ENCODE results near the gene GPHN. TPM values are rescaled to one million over a fixed set of nuclear protein-coding genes. Genes with fewer than 3 reads are reported as not detected.

GPHN gene
- total and polyA plus RNA-seq, 10 of the 15 experiments (the other 5 are each of a cell fraction or from before 2014, with no cell fraction given), result 22.3 to 48.8 (median 33.1) TPM

- DNase-seq (ENCODE audit: low read depth, low spot score) (peak; percentile 41), ATAC-seq (peak; percentile 82), FAIRE-seq (peak; percentile 13)
- ChIA-PET RAD21 (ENCODE audit: unreplicated experiment) (interaction anchor here (1.3 to 1.6 kb wide), 2 partner anchors 102 to 128 kb away, joined by 4 to 11 read pairs; no protein-coding TSS in a partner anchor), SMC1A (ENCODE audit: uncharacterized antibody, unreplicated experiment) (interaction anchor here (1.0 to 2.1 kb wide), 10 partner anchors 10 to 261 kb away, joined by 3 to 13 read pairs (median 4); no protein-coding TSS in a partner anchor), CTCF (interaction anchor here (1.0 to 3.2 kb wide), 2 partner anchors 128 to 257 kb away, joined by 4 to 11 read pairs; no protein-coding TSS in a partner anchor), POLR2A (interaction anchor here (1.5 kb wide), 1 partner anchor 12 kb away, joined by 4 read pairs; no protein-coding TSS in a partner anchor)
- Histone ChIP-seq H3K27me3 (replicated peaks in 1 of 2; ENCODE audit: control insufficient read depth in 2 of 2, insufficient read depth in 2 of 2, low read length in 1 of 2) (no peaks in the 10 kb centered on the region), H3K4me1 (ENCODE audit: control insufficient read depth, insufficient read depth, low read length) (peaks cover 11% of the 10 kb centered on the region; the same call in 1 of the 2 replicates), H3K79me2 (ENCODE audit: control insufficient read depth, insufficient read depth, low read length) (no peaks in the 10 kb centered on the region), H3K27ac (ENCODE audit: control insufficient read depth, insufficient read depth) (no peak overlapping the region), H3K4me2 (ENCODE audit: control insufficient read depth, insufficient read depth) (no peak overlapping the region), H2AFZ (ENCODE audit: control insufficient read depth, low read depth, low read length) (no peak overlapping the region), H3K4me3 (no peak overlapping the region), H3K9ac (ENCODE audit: control insufficient read depth, insufficient read depth, low read length) (no peak overlapping the region), H3K36me3 (ENCODE audit: control insufficient read depth in 2 of 2, insufficient read depth in 2 of 2, low read length in 1 of 2) (no peaks in the 10 kb centered on the region), H4K20me1 (ENCODE audit: control insufficient read depth, insufficient read depth) (no peaks in the 10 kb centered on the region), H3K9me3 (replicated peaks; ENCODE audit: control insufficient read depth, insufficient read depth, low read length) (no peaks in the 10 kb centered on the region)
- BruUV-seq (replicated peaks), result no TSS peak
- intact Hi-C loops (cut with micrococcal nuclease; ENCODE audit: unreplicated experiment), result no loop called here
- in situ Hi-C loops (cut with MboI), result no loop called here
- WGBS (ENCODE audit: insufficient coverage, insufficient replicate concordance, low lambda C conversion rate, missing lambda C conversion rate), result 8% methylated on average over 2 of the region's 2 CpGs
- TF ChIP-seq NR2F1 (conservative IDR thresholded peaks at IDR 0.05) (0 out of 2 replicates have a peak, but pooled peaks have one; percentile 21), MTA2 (IDR thresholded peaks at IDR 0.05; ENCODE audit: low read depth) (peak; percentile 78), SKIL (IDR thresholded peaks at IDR 0.05; ENCODE audit: low read depth, poor library complexity, severe bottlenecking) (peak; percentile 67), POLR2AphosphoS5 (IDR thresholded peaks at IDR 0.05; ENCODE audit: low read length) (no peak), MEF2A (IDR thresholded peaks at IDR 0.05; ENCODE audit: insufficient read depth, low read depth, low read length) (0 out of 2 replicates have a peak, but pooled peaks have one; percentile 5), ZBTB4 (CRISPR knock-in tag; IDR thresholded peaks at IDR 0.05) (no peak), REST (IDR thresholded peaks at IDR 0.05; ENCODE audit: low read depth, low read length) (no peak), NFIC (IDR thresholded peaks at IDR 0.05; ENCODE audit: low read depth, low read length) (peak; percentile 83), HCFC1 (IDR thresholded peaks at IDR 0.05; ENCODE audit: low read length) (no peak), JUNB (IDR thresholded peaks at IDR 0.05) (peak; percentile 92), ATF7 (IDR thresholded peaks at IDR 0.05; ENCODE audit: low read depth) (peak; percentile 30; the same call in 1 of the 2 replicates), SUPT20H (IDR thresholded peaks at IDR 0.05; ENCODE audit: borderline replicate concordance, control insufficient read depth, low read depth, low read length) (no peak), FOXM1 (IDR thresholded peaks at IDR 0.05; ENCODE audit: low read depth, low read length) (peak; percentile 69; the same call in 1 of the 2 replicates), EED (IDR thresholded peaks at IDR 0.05; ENCODE audit: low read depth) (no peak), ZNF384 (IDR thresholded peaks at IDR 0.05; ENCODE audit: borderline replicate concordance, low read depth, low read length) (peak; percentile 45; the same call in 1 of the 2 replicates)
Observed at GRCh38 chr14:66752109-66752508, 244.2 kb downstream of the GPHN start.
